MM.1S (cell line): ENCODE measurements around the gene LIPA.
A peak's percentile ranks its signal among the peaks of the same experiment; 100 is the strongest.

ENCODE experiments used
- DNase-seq: peaks from one replicate; pipeline ENCODE4 v3.0.0-alpha.2; 2015
- H2AFZ ChIP-seq: fragments of 300-600 bp; sonication (generic); 2 replicates; pipeline ENCODE4 v1.6.0; 2016; ENCODE audit warnings: antibody characterized with exemption, low read length
- H3F3A ChIP-seq: fragments of 300-600 bp; sonication (generic); 2 replicates; pipeline ENCODE4 v1.6.1; 2016; ENCODE audit warnings: mild to moderate bottlenecking, antibody characterized with exemption, low read length, moderate library complexity, mixed read lengths; ENCODE audit not compliant: insufficient read depth
- H3K27ac ChIP-seq: fragments of 300-600 bp; sonication (generic); 2 replicates; pipeline ENCODE4 v1.5.1; 2016; ENCODE audit warnings: mild to moderate bottlenecking, low read length
- H3K27me3 ChIP-seq: fragments of 300-600 bp; sonication (generic); replicated peaks from 2 replicates; pipeline ENCODE4 v1.6.0; 2016; ENCODE audit warnings: low read length; ENCODE audit not compliant: insufficient read depth
- H3K36me3 ChIP-seq: fragments of 300-600 bp; sonication (generic); replicated peaks from 2 replicates; pipeline ENCODE4 v1.6.1; 2016; ENCODE audit warnings: mild to moderate bottlenecking, low read length, mixed read lengths; ENCODE audit not compliant: insufficient read depth
- H3K4me1 ChIP-seq: fragments of 300-600 bp; sonication (generic); 2 replicates; pipeline ENCODE4 v1.6.1; 2016; ENCODE audit warnings: low read length, mixed read lengths
- H3K4me2 ChIP-seq: fragments of 300-600 bp; sonication (generic); 2 replicates; pipeline ENCODE4 v1.6.0; 2016; ENCODE audit warnings: low read depth, low read length
- H3K4me3 ChIP-seq: fragments of 300-600 bp; sonication (generic); 2 replicates; pipeline ENCODE4 v1.5.1; 2016; ENCODE audit warnings: low read length, mixed read lengths
- H3K79me2 ChIP-seq: fragments of 300-600 bp; sonication (generic); 2 replicates; pipeline ENCODE4 v1.6.1; 2016; ENCODE audit warnings: mixed run types, low read length, mixed read lengths
- H3K9ac ChIP-seq: fragments of 300-600 bp; sonication (generic); 2 replicates; pipeline ENCODE4 v1.6.1; 2016; ENCODE audit warnings: low read length, mixed read lengths
- H3K9me2 ChIP-seq: fragments of 300-600 bp; sonication (generic); replicated peaks from 2 replicates; pipeline ENCODE4 v1.6.1; 2016; ENCODE audit warnings: mild to moderate bottlenecking, low read length, mixed read lengths; ENCODE audit not compliant: insufficient read depth
- H3K9me3 ChIP-seq: fragments of 300-600 bp; sonication (generic); replicated peaks from 2 replicates; pipeline ENCODE4 v1.6.1; 2016; ENCODE audit warnings: mild to moderate bottlenecking, low read length, mixed read lengths; ENCODE audit not compliant: insufficient read depth
- H4K20me1 ChIP-seq: fragments of 300-600 bp; sonication (generic); 2 replicates; pipeline ENCODE4 v1.6.1; 2016; ENCODE audit warnings: mild to moderate bottlenecking, low read length, moderate library complexity, mixed read lengths; ENCODE audit not compliant: insufficient read depth
- CTCF ChIP-seq: fragments of 300-600 bp; sonication (generic); IDR thresholded peaks from 2 replicates; pipeline ENCODE4 v1.5.1; 2016; ENCODE audit warnings: antibody characterized with exemption, low read length, mixed read lengths
- EZH2 ChIP-seq: fragments of 300-600 bp; sonication (generic); optimal IDR thresholded peaks from 2 replicates; pipeline ENCODE3; 2017; ENCODE audit warnings: low read depth, mild to moderate bottlenecking, antibody characterized with exemption, low read length, mixed read lengths
- EZH2phosphoT487 ChIP-seq: fragments of 300-600 bp; sonication (generic); IDR thresholded peaks from 2 replicates; pipeline ENCODE4 v1.6.1; 2018; ENCODE audit warnings: antibody characterized with exemption, low read length

Gene LIPA

GRCh38 chr10:89207801-89208551, 43.6 kb downstream of the LIPA start:
- peak overlapping the region; percentile 63 for H3K4me2 ChIP-seq
- H4K20me1 ChIP-seq = no peaks in the 10 kb centered on the region
- H2AFZ ChIP-seq = no peak overlapping the region
- H3K27ac ChIP-seq = no peak overlapping the region
- H3K27me3 ChIP-seq = peaks cover 12% of the 10 kb centered on the region
- H3F3A ChIP-seq = no peaks in the 10 kb centered on the region
- TF ChIP-seq EZH2 (no peak), CTCF (no peak), EZH2phosphoT487 (no peak)
- no peak overlapping the region for H3K4me3 ChIP-seq
- H3K9ac ChIP-seq = no peak overlapping the region
- no peaks in the 10 kb centered on the region for H3K36me3 ChIP-seq
- H3K9me2 ChIP-seq = no peaks in the 10 kb centered on the region
- no peaks in the 10 kb centered on the region for H3K79me2 ChIP-seq
- H3K4me1 ChIP-seq = no peaks in the 10 kb centered on the region
- no peak for DNase-seq
- H3K9me3 ChIP-seq = no peaks in the 10 kb centered on the region

- Histone ChIP-seq H3K27ac (no peak within 1 kb of the TSS), H3K27me3 (peaks cover 12% of the 10 kb centered on the region), H3K36me3 (no peaks in the 10 kb centered on the region), H2AFZ (0 out of 2 replicates have a peak within 1 kb of the TSS, but pooled peaks have one; percentile 19), H3K4me2 (peak within 1 kb of the TSS; percentile 63), H3K9me3 (no peaks in the 10 kb centered on the region), H3K9ac (no peak within 1 kb of the TSS), H4K20me1 (no peaks in the 10 kb centered on the region), H3K4me3 (peak within 1 kb of the TSS; percentile 34), H3F3A (no peaks in the 10 kb centered on the region), H3K4me1 (no peaks in the 10 kb centered on the region), H3K79me2 (no peaks in the 10 kb centered on the region), H3K9me2 (no peaks in the 10 kb centered on the region)
- peak; percentile 7 for DNase-seq
- TF ChIP-seq EZH2phosphoT487 = no peak
- no peak for TF ChIP-seq EZH2
- no peak for TF ChIP-seq CTCF
Measured at GRCh38 chr10:89207181-89207800, 44.3 kb downstream of the LIPA start, which contains the start of gene CH25H. Gene CH25H (minus strand): TSS chr10:89207317. CDS start chr10:89207292, 25 bp downstream.

GRCh38 chr10:89206402-89207180, 45.0 kb downstream of the LIPA start:
- H3K9me3 ChIP-seq = no peaks in the 10 kb centered on the region
- no peak overlapping the region for H2AFZ ChIP-seq
- DNase-seq = no peak
- H3F3A ChIP-seq = no peaks in the 10 kb centered on the region
- H3K4me2 ChIP-seq = peak overlapping the region; percentile 63
- H3K36me3 ChIP-seq = no peaks in the 10 kb centered on the region
- no peak overlapping the region for H3K9ac ChIP-seq
- no peaks in the 10 kb centered on the region for H3K9me2 ChIP-seq
- TF ChIP-seq EZH2 = no peak
- no peak for TF ChIP-seq CTCF
- TF ChIP-seq EZH2phosphoT487 = no peak
- no peak overlapping the region for H3K27ac ChIP-seq
- H3K27me3 ChIP-seq = peaks cover 12% of the 10 kb centered on the region
- H3K4me3 ChIP-seq = peak overlapping the region; percentile 34
- no peaks in the 10 kb centered on the region for H3K79me2 ChIP-seq
- H3K4me1 ChIP-seq = no peaks in the 10 kb centered on the region
- no peaks in the 10 kb centered on the region for H4K20me1 ChIP-seq
